GM12878 (cell line): Measurements from ENCODE around the gene CHRNE. TPM values are rescaled to one million over a fixed set of nuclear protein-coding genes. Genes with fewer than 3 reads are reported as not detected.

Source experiments
- ATF2 ChIP-seq: IDR thresholded peaks from 2 replicates; pipeline ENCODE4 v1.6.1; 2012; ENCODE audit warnings: low read length, inconsistent platforms
- BCL3 ChIP-seq: IDR thresholded peaks from 2 replicates; pipeline ENCODE4 v1.6.1; 2011; ENCODE audit warnings: borderline replicate concordance, low read depth, mild to moderate bottlenecking, moderate library complexity, low read length; ENCODE audit not compliant: insufficient read depth, poor library complexity, severe bottlenecking
- CREB1 ChIP-seq: IDR thresholded peaks from 2 replicates; pipeline ENCODE4 v1.6.1; 2012; ENCODE audit warnings: low read depth, mild to moderate bottlenecking, inconsistent platforms
- ETV6 ChIP-seq, 2 experiments: fragments of 450-650 bp in 1 of 2; IDR thresholded peaks in 1 of 2; conservative IDR thresholded peaks in 1 of 2; 2 replicates each; pipeline ENCODE4 v1.6.1; 2014; ENCODE audit warnings: antibody characterized with exemption in 1 of 2, borderline replicate concordance in 1 of 2, low read depth in 1 of 2, mild to moderate bottlenecking in 1 of 2, moderate library complexity in 1 of 2
- KLF5 ChIP-seq: fragments of 450-650 bp; IDR thresholded peaks from 2 replicates; pipeline ENCODE4 v1.6.1; 2014; ENCODE audit warnings: mild to moderate bottlenecking; ENCODE audit not compliant: partially characterized antibody
- MLLT1 ChIP-seq: fragments of 450-650 bp; IDR thresholded peaks from 2 replicates; pipeline ENCODE4 v1.6.1; 2016; ENCODE audit warnings: mild to moderate bottlenecking
- NRF1 ChIP-seq: conservative IDR thresholded peaks from 2 replicates; pipeline ENCODE4 v1.6.1; 2011; ENCODE audit warnings: mild to moderate bottlenecking, low read depth, low read length, improper control_type of control experiment
- SIX5 ChIP-seq: IDR thresholded peaks from 2 replicates; pipeline ENCODE4 v1.6.1; 2011; ENCODE audit warnings: mild to moderate bottlenecking, low read depth, low read length, moderate library complexity; ENCODE audit not compliant: severe bottlenecking
- SKIL ChIP-seq: fragments of 450-650 bp; IDR thresholded peaks from 2 replicates; pipeline ENCODE4 v1.6.1; 2017; ENCODE audit warnings: mild to moderate bottlenecking, low read depth, inconsistent platforms; ENCODE audit not compliant: poor library complexity, severe bottlenecking
- TCF3 ChIP-seq: IDR thresholded peaks from 2 replicates; pipeline ENCODE4 v1.6.1; 2012; ENCODE audit warnings: low read depth, mild to moderate bottlenecking, low read length, borderline replicate concordance; ENCODE audit not compliant: insufficient read depth
- ZBTB4 ChIP-seq: fragments of 450-650 bp; formaldehyde crosslinking; IDR thresholded peaks from 2 replicates; pipeline ENCODE4 v1.4.0; 2022; ENCODE audit warnings: mild to moderate bottlenecking, moderate library complexity
- ZSCAN29 ChIP-seq: fragments of 450-650 bp; IDR thresholded peaks from 2 replicates; pipeline ENCODE4 v1.6.1; 2017; ENCODE audit warnings: mild to moderate bottlenecking, moderate library complexity
- polyA plus RNA-seq, 11 experiments: library from polyadenylated mRNA; depleted of rRNA in 4 of 11; unstranded in 6 of 11; stranded (reverse) in 5 of 11; fragments of >200 nt; fragmentation: Nextera tagmentation in 4 of 11; fragmentation: Illumina TruSeq in 1 of 11; extraction: Ambion mirVana in 4 of 11; extraction: Trizol in 1 of 11; gene quantifications; 1 replicate in 1 of 11; 2 replicates in 10 of 11; pipeline versions ENCODE4 v1.2.1 to v1.2.3, GENCODE V29; 2011 to 2016; ENCODE audit warnings: inconsistent platforms in 2 of 11, missing spikeins in 2 of 11, low read depth in 1 of 11
- total RNA-seq, 4 experiments: library from RNA; depleted of rRNA in 3 of 4; stranded (reverse); fragments of >200 nt in 3 of 4; fragmentation: Illumina TruSeq in 1 of 4; extraction: Trizol in 1 of 4; gene quantifications; 2 replicates each; pipeline versions ENCODE4 v1.2.1 to v1.2.3, GENCODE V29; 2013 to 2021

Gene CHRNE
- total and polyA plus RNA-seq, 10 of the 15 experiments (the other 5 are each of a cell fraction or from before 2014, with no cell fraction given) = 0.05 to 0.11 (median 0.08) TPM; not detected in 6

- TF ChIP-seq ZBTB4 (no peak), NRF1 (no peak), CREB1 (no peak), BCL3 (no peak), ATF2 (no peak), TCF3 (no peak), SIX5 (no peak), SKIL (no peak), ZSCAN29 (no peak), MLLT1 (no peak), ETV6 (conservative IDR thresholded peaks at IDR 0.05 in 1 of 2, IDR thresholded peaks at IDR 0.05 in 1 of 2; ENCODE audit: borderline replicate concordance in 1 of 2, low read depth in 1 of 2) (no peak), KLF5 (no peak)
- TF ChIP-seq, all 136 proteins: peak for 0
Observed at GRCh38 chr17:4901108-4901647, 1.7 kb downstream of the CHRNE start (continued).
